ENCODE measurements around the gene PLPPR5.

Gene PLPPR5

DNA sequence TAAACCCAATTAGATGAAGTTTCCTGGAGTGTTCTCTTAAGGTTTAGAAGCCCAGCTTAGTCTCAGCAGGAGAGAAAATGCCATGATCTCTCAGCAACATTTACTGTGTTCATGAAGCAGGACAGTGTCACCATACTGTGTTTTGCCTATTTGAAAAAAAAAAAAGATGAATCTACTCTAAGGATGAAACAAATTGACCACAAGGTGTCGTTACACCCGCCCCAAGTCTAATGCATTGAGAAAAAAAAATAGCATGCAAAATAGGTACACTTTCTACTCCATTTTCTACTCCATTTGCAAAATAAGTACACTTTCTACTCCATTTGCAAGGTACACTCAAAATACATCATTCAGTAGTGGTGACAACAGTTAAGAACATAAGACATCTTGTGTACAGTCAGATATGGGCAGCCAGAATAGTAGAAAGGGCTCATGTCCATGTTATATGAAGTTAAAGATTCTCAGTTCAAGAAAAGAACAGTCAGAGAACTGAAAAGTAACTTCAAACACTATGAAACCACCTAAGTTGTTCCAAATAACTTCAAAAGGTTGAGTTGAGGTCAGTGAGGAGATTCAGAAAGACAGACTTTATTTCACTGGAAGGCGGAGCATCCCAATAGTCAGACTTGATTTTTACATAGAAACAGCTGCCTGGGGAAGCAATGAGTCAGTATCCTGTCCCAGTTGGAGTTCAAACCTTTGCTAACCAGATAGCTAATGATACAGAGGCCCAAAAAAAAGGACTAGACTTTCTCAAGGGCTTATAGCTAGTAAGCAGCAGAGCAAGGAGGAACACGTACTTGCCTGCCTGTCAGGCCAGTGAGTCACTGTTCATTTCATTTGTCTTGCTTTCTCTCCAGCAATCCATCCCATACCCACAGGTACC is 13.3 kb downstream of the PLPPR5 start:
- Histone ChIP-seq H3K9me3 (no peaks in the 10 kb centered on the region), H3K4me3 (ENCODE audit: low read depth, low read length) (no peak overlapping the region), H3K4me1 (peaks cover 34% of the 10 kb centered on the region), H3K36me3 (peaks cover 3% of the 10 kb centered on the region; the same call in 1 of the 2 replicates), H3K27me3 (no peaks in the 10 kb centered on the region)
- DNase-seq = peak; percentile 23
- TF ChIP-seq, protein P1, sequence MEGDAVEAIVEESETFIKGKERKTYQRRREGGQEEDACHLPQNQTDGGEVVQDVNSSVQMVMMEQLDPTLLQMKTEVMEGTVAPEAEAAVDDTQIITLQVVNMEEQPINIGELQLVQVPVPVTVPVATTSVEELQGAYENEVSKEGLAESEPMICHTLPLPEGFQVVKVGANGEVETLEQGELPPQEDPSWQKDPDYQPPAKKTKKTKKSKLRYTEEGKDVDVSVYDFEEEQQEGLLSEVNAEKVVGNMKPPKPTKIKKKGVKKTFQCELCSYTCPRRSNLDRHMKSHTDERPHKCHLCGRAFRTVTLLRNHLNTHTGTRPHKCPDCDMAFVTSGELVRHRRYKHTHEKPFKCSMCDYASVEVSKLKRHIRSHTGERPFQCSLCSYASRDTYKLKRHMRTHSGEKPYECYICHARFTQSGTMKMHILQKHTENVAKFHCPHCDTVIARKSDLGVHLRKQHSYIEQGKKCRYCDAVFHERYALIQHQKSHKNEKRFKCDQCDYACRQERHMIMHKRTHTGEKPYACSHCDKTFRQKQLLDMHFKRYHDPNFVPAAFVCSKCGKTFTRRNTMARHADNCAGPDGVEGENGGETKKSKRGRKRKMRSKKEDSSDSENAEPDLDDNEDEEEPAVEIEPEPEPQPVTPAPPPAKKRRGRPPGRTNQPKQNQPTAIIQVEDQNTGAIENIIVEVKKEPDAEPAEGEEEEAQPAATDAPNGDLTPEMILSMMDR (IDR thresholded peaks at IDR 0.05; ENCODE audit: low read depth, low read length) = peak; percentile 58

- Histone ChIP-seq H3K27me3 (no peaks in the 10 kb centered on the region), H3K4me3 (ENCODE audit: low read depth, low read length) (no peak overlapping the region), H3K4me1 (peaks cover 16% of the 10 kb centered on the region), H3K36me3 (peaks cover 3% of the 10 kb centered on the region; the same call in 1 of the 2 replicates), H3K9me3 (no peaks in the 10 kb centered on the region)
- TF ChIP-seq, protein P1 (IDR thresholded peaks at IDR 0.05; ENCODE audit: low read depth, low read length) = 0 out of 2 replicates have a peak, but pooled peaks have one; percentile 2
- no peak for DNase-seq
Measured at GRCh38 chr1:98989556-98989907, 15.1 kb downstream of the PLPPR5 start.

- peaks cover 12% of the 10 kb centered on the region for H3K4me1 ChIP-seq
- H3K36me3 ChIP-seq = peaks cover 3% of the 10 kb centered on the region; the same call in 1 of the 2 replicates
- no peaks in the 10 kb centered on the region for H3K9me3 ChIP-seq
- no peaks in the 10 kb centered on the region for H3K27me3 ChIP-seq
- TF ChIP-seq, protein P1 (IDR thresholded peaks at IDR 0.05; ENCODE audit: low read depth, low read length) = no peak
- DNase-seq = no peak
- H3K4me3 ChIP-seq (ENCODE audit: low read depth, low read length) = no peak overlapping the region
Measured at GRCh38 chr1:98988904-98989555, 15.6 kb downstream of the PLPPR5 start.

GRCh38 chr1:98985687-98986086 is 19.0 kb downstream of the PLPPR5 start:
- no peak overlapping the region for H3K4me3 ChIP-seq (ENCODE audit: low read depth, low read length)
- no peaks in the 10 kb centered on the region for H3K36me3 ChIP-seq
- DNase-seq = no peak
- H3K27me3 ChIP-seq = no peaks in the 10 kb centered on the region
- no peaks in the 10 kb centered on the region for H3K9me3 ChIP-seq
- H3K4me1 ChIP-seq = peaks cover 9% of the 10 kb centered on the region
- TF ChIP-seq, protein P1 (IDR thresholded peaks at IDR 0.05; ENCODE audit: low read depth, low read length) = no peak

GRCh38 chr1:98981917-98982513 is 22.6 kb downstream of the PLPPR5 start:
- TF ChIP-seq, protein P1 (IDR thresholded peaks at IDR 0.05; ENCODE audit: low read depth, low read length) = no peak
- H3K36me3 ChIP-seq = no peaks in the 10 kb centered on the region
- H3K4me1 ChIP-seq = peaks cover 40% of the 10 kb centered on the region
- H3K9me3 ChIP-seq = no peaks in the 10 kb centered on the region
- H3K27me3 ChIP-seq = no peaks in the 10 kb centered on the region
- H3K4me3 ChIP-seq (ENCODE audit: low read depth, low read length) = no peak overlapping the region
- DNase-seq = no peak
